ENCODE data around the gene SUN1. TPM values are rescaled to one million over a fixed set of nuclear protein-coding genes. Genes with fewer than 3 reads are reported as not detected.
"Not testable (repeated sequence)": the region's sequence is repeated elsewhere in the genome, so short reads cannot be mapped to it uniquely, and the experiment has no call there.

Gene SUN1
- polyA plus RNA-seq, 10 donors: 148 to 229 (median 179) TPM

DNA sequence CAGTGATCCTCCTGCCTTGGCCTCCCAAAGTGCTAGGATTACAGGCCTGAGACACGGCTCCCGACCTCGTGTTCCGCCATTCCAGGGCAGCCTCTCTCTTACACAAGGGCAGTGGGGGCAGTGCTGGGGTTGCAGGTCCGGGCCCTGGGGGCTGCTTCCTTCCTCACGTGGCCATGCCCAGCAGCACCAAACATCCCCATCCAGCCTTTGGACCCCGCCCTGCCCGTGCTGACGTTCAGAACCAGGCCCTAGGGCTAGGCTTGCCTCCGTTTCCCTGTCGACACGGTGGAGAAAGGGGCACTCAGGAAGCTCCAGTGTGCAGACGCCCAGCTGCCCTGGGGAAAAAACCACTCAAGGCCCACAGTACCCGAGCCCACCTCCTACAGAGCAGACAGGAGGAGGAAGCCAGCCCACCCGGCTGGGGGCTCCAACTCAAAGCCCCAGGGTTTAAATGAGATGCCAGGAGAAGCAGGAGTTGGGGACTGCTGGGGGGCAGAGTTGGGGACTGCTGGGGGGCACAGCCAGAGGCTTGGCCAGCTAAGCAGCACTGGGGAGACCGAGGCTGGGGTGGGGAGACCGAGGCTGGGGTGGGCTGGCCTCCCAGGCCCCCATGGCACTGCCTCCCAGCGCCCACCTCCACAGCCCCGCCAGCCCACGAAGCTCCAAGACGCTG, 86.3 kb downstream of the SUN1 start:
- no peak for DNase-seq

- DNase-seq: no peak
Observed at GRCh38 chr7:919114-919442, 86.8 kb downstream of the SUN1 start.

GRCh38 chr7:919924-920341, 87.7 kb downstream of the SUN1 start:
- no peak for DNase-seq

DNA sequence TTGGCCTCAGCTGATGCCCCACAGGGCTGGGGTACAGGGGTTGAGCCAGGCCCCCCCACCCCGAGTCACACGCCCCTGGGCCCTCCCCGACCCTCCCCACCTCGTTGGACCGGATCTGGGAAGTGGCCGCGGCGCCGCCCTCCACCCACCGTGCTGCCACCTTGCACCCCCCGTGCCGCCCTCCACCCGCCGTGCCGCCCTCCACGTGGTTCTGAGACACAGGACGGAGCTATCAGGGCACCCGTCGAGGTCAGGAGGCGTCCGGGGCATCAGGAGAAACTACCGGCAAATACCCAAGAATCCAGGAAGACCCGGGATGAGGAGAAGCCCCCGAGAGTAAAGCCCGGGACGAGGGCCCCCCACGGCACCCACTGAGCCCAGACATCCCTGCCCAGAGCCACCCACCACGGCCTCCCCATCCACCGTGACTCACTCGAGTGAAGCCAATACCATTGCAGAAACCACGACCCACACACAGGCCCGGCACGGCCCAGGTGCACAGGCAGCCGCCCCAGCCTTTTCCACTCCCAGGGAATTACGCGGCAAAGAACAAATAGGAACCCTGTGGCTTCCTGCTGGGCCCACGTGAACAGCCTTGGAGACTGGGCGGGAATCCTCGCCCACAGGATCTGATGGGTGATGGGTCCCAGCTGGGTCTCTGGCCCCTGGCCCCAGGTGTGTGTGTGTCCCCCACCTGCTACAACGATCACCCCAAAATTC, 88.2 kb downstream of the SUN1 start:
- DNase-seq: no peak

DNA sequence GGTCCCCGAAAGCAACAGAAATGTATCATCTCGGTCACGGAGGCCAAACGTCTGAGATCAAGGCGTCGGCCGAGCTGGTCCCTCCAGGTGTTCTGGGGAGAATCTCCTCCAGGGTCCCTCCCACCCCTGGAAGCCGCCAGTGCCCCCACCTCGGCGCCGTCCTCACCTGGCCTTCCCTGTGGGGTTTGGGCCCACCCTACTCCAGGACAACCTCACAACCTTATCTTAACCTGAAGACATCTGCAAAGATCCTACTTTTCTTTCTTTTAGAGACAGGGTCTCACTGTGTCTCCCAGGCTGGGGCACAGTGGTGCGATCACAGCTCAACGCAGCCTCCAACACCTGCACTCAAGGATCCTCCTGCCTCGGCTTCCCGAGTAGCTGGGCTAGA, 88.8 kb downstream of the SUN1 start:
- DNase-seq: no peak

DNA sequence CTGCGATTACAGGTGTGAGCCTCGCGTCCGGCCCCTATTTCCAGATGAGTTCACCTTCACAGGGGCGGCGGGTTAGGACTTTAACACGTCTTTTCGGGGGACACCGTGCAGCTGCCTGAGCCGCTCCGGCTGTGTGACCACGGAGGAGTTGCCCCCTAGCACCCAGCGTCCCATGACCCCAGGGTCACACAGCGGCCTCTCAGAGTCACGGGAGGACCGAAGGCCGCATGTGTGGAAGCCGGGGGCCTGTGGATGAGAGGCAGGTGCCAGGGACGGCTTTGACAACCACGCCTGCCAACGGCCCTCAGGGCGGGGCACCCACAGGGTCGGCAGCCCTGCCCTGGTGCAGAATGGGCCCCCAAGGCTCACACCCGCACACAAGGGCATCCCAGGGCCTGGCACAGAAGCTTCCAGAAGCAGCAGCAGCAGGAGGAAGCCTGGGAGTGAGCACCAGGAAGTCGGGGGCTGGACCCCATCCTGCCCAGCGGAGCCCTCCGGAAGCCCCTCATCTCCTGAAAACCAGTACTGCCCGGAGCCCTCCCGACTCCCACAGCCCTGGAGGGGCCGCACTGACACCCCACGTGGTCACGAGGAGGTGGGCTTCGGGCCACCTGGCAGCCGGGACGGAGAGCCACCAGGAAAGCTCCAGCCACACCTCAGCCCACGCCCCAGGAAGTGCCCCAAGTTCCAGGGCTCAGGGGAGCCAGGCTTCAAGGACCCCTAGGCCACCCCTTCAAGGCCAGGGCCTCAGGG, 89.5 kb downstream of the SUN1 start:
- DNase-seq: no peak

GRCh38 chr7:922334-923107, 90.2 kb downstream of the SUN1 start:
- DNase-seq: no peak

GRCh38 chr7:923108-924041, 91.1 kb downstream of the SUN1 start:
- peak in 2 of 3 donors; percentile 36 to 73 for DNase-seq

DNA sequence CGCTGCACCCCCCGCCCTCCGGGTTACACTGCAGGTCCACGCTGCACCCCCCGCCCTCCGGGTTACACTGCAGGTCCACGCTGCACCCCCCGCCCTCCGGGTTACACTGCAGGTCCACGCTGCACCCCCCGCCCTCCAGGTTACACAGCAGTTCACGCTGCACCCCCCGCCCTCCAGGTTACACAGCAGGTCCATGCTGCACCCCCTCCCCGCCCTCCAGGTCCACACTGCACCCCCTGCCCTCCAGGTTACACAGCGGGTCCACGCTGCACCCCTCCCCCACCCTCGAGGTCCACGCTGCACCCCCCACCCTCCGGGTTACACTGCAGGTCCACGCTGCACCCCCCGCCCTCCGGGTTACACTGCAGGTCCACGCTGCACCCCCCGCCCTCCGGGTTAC, 91.8 kb downstream of the SUN1 start:
- not testable (repeated sequence) for DNase-seq

Other genes starting within 250 kb of the SUN1 start
- 10 to 100 TPM; 21.5 to 31.2 (median 24.9) TPM for gene DNAAF5, start 105.8 kb upstream of the SUN1 start, polyA plus RNA-seq (ENCODE audit: insufficient read length in 10 of 10)
- gene PRKAR1B, start 105.2 kb upstream of the SUN1 start, polyA plus RNA-seq (ENCODE audit: insufficient read length in 10 of 10): 10 to 100 TPM; 18.4 to 39.6 (median 27.5) TPM
- 10 to 100 TPM; 27.5 to 39.4 (median 36.7) TPM for gene GET4, start 44.1 kb downstream of the SUN1 start, polyA plus RNA-seq (ENCODE audit: insufficient read length in 10 of 10)
- 1 to 10 TPM; 1.4 to 4.3 (median 2.3) TPM for gene ADAP1, start 122.2 kb downstream of the SUN1 start, polyA plus RNA-seq (ENCODE audit: insufficient read length in 10 of 10)
- gene COX19, start 143.1 kb downstream of the SUN1 start, polyA plus RNA-seq (ENCODE audit: insufficient read length in 10 of 10): 10 to 100 TPM in 6 of 10 donors, 1 to 10 TPM in 4; 7.0 to 12.4 (median 10.5) TPM
- 10 to 100 TPM in 2 of 10 donors, under 1 TPM in 8; 0.27 to 11.0 (median 0.36) TPM for gene CYP2W1, start 150.7 kb downstream of the SUN1 start, polyA plus RNA-seq (ENCODE audit: insufficient read length in 10 of 10)
- gene GPR146, start 212.1 kb downstream of the SUN1 start, polyA plus RNA-seq (ENCODE audit: insufficient read length in 10 of 10): 1 to 10 TPM; 1.4 to 4.4 (median 3.2) TPM

Measured in muscle of back (tissue), 11 donors.